A673 (cell line): Measurements from ENCODE around the gene GRID1. TPM values are rescaled to one million over a fixed set of nuclear protein-coding genes. Genes with fewer than 3 reads are reported as not detected.

Experiments used
- BruUV-seq: library from RNA; stranded (reverse); fragments of 400-500 nt; replicated peaks from 2 replicates; lab custom pipeline; 2021; lab: Mats Ljungman, UMichigan
- CTCF ChIA-PET: fragments of 300-600 bp; sonication (Branson Sonifier 250); formaldehyde crosslinking; loops from one replicate; lab custom pipeline; 2022; ENCODE audit warnings: antibody characterized with exemption; lab: Charles Lee
- POLR2A ChIA-PET: fragments of 300-600 bp; sonication (Branson Sonifier 250); formaldehyde crosslinking; loops from one replicate; lab custom pipeline; 2022; ENCODE audit warnings: antibody characterized with exemption; ENCODE audit not compliant: low non-redundant PET; lab: Charles Lee
- DNase-seq: peaks from one replicate; pipeline ENCODE4 v3.0.0-alpha.2; 2015; ENCODE audit warnings: low spot score
- H3K27ac ChIP-seq: fragments of 200-600 bp; sonication (generic); 2 replicates; pipeline ENCODE4 v1.5.1; 2016; ENCODE audit warnings: mixed run types, low read depth, mild to moderate bottlenecking, mixed read lengths, antibody characterized with exemption, low read length; ENCODE audit not compliant: poor library complexity, severe bottlenecking
- H3K27me3 ChIP-seq: fragments of 200-600 bp; sonication (generic); replicated peaks from 2 replicates; pipeline ENCODE4 v1.6.1; 2017; ENCODE audit warnings: mixed run types, low read depth, mild to moderate bottlenecking, mixed read lengths, antibody characterized with exemption, low read length; ENCODE audit not compliant: insufficient read depth, poor library complexity
- H3K36me3 ChIP-seq: fragments of 200-600 bp; sonication (generic); 2 replicates; pipeline ENCODE4 v1.6.1; 2016; ENCODE audit warnings: mixed run types, mild to moderate bottlenecking, mixed read lengths, antibody characterized with exemption, low read length; ENCODE audit not compliant: insufficient read depth, poor library complexity, severe bottlenecking
- H3K4me1 ChIP-seq: fragments of 200-600 bp; sonication (generic); 2 replicates; pipeline ENCODE4 v1.6.1; 2017; ENCODE audit warnings: mixed run types, mild to moderate bottlenecking, mixed read lengths, antibody characterized with exemption, low read length; ENCODE audit not compliant: insufficient read depth, poor library complexity, severe bottlenecking
- H3K4me3 ChIP-seq: fragments of 200-600 bp; sonication (generic); 2 replicates; pipeline ENCODE4 v1.5.1; 2016; ENCODE audit warnings: low read depth, mixed run types, mild to moderate bottlenecking, mixed read lengths, low read length; ENCODE audit not compliant: poor library complexity, severe bottlenecking
- H3K9me3 ChIP-seq: fragments of 200-600 bp; sonication (generic); 2 replicates; pipeline ENCODE4 v1.6.1; 2016; ENCODE audit warnings: mixed run types, low read depth, mild to moderate bottlenecking, mixed read lengths, antibody characterized with exemption, low read length; ENCODE audit not compliant: poor library complexity, severe bottlenecking
- EZH2 ChIP-seq: fragments of 200-600 bp; sonication (generic); IDR thresholded peaks from 2 replicates; pipeline ENCODE4 v1.6.1; 2017; ENCODE audit warnings: borderline replicate concordance, low read depth, mild to moderate bottlenecking, mixed read lengths, antibody characterized with exemption, low read length; ENCODE audit not compliant: poor library complexity, severe bottlenecking
- intact Hi-C: fragments of 100-400 bp; cut with micrococcal nuclease; formaldehyde crosslinking; loops from one replicate; pipeline ENCODE4 v1.10.0; 2022; ENCODE audit not compliant: unreplicated experiment
- total RNA-seq: library from RNA; stranded (reverse); gene quantifications from 2 replicates; pipeline ENCODE4 v1.2.3, GENCODE V29; 2021
- TF ChIP-seq, protein P1 (sequence below): fragments of 300-800, 200-600 bp; sonication (generic); conservative IDR thresholded peaks from 2 replicates; pipeline ENCODE4 v1.5.1; 2017; ENCODE audit warnings: low read depth, mild to moderate bottlenecking, antibody characterized with exemption, low read length, moderate library complexity, mixed read lengths

The GRID1 gene
- total RNA-seq, 1 experiment from 2014 or later = not detected

DNA sequence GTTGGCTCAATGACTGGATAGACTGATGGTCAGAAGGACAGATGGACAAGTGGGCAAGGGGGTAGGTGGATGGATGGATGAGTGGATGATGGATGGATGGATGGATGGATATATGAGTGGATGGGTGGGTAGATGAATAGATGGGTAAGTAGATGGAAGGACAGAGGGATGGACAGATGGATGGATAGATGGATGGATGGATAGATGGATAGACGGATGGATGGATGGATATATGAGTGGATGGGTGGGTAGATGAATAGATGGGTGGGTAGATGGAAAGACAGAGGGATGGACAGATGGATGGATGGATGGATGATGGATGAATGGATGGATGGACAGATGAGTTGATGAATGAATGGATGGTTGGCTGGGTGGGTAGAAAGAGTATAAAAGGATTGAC lies 119.5 kb downstream of the GRID1 start:
- no TSS peak for BruUV-seq
- TF ChIP-seq, protein P1, sequence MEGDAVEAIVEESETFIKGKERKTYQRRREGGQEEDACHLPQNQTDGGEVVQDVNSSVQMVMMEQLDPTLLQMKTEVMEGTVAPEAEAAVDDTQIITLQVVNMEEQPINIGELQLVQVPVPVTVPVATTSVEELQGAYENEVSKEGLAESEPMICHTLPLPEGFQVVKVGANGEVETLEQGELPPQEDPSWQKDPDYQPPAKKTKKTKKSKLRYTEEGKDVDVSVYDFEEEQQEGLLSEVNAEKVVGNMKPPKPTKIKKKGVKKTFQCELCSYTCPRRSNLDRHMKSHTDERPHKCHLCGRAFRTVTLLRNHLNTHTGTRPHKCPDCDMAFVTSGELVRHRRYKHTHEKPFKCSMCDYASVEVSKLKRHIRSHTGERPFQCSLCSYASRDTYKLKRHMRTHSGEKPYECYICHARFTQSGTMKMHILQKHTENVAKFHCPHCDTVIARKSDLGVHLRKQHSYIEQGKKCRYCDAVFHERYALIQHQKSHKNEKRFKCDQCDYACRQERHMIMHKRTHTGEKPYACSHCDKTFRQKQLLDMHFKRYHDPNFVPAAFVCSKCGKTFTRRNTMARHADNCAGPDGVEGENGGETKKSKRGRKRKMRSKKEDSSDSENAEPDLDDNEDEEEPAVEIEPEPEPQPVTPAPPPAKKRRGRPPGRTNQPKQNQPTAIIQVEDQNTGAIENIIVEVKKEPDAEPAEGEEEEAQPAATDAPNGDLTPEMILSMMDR = no peak
- TF ChIP-seq EZH2 = no peak
- intact Hi-C loops = no loop called here
- CTCF ChIA-PET = no interaction called here
- H3K27ac ChIP-seq = no peak overlapping the region
- no peak overlapping the region for H3K4me3 ChIP-seq
- no peaks in the 10 kb centered on the region for H3K27me3 ChIP-seq
- H3K4me1 ChIP-seq = peaks cover 4% of the 10 kb centered on the region
- no peak for DNase-seq
- no peaks in the 10 kb centered on the region for H3K9me3 ChIP-seq
- H3K36me3 ChIP-seq = no peaks in the 10 kb centered on the region
- POLR2A ChIA-PET = no interaction called here

DNA sequence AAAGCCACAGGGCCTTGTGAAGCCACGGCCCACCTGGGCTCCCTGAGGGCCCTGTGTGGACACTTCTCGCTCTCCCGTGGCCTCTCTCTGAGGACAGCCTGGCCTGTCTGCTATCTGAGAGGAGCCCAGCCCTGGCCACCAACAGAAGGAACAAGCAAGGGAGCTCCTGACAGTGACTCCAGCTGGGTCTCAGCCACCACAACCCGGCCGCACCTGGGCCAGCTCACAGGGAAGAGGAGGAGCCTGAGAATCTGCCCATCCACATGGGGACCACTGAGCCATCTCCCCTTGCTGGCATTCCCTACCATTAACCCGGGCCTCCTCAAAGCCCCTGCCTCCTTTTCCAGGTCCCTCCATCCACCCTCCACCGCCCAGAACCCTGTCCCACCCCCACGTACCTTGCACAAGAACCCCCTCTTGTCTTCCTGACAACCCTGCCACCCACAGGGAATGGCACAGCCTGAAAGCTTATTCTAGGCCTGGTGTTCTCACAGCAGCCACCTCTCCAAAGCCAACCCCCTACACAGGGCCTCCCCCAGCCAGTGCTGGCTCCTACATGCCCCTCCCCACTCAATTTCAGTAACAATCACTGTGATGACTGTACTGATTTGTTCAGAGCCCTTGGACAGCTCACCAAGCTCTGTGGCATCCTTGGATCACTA lies 120.2 kb downstream of the GRID1 start:
- H3K4me1 ChIP-seq = peaks cover 4% of the 10 kb centered on the region
- ChIA-PET POLR2A (no interaction called here), CTCF (no interaction called here)
- TF ChIP-seq, protein P1 = no peak
- TF ChIP-seq EZH2 = no peak
- H3K36me3 ChIP-seq = no peaks in the 10 kb centered on the region
- no peaks in the 10 kb centered on the region for H3K27me3 ChIP-seq
- no TSS peak for BruUV-seq
- H3K4me3 ChIP-seq = no peak overlapping the region
- H3K9me3 ChIP-seq = no peaks in the 10 kb centered on the region
- intact Hi-C loops = no loop called here
- no peak overlapping the region for H3K27ac ChIP-seq
- no peak for DNase-seq

DNA sequence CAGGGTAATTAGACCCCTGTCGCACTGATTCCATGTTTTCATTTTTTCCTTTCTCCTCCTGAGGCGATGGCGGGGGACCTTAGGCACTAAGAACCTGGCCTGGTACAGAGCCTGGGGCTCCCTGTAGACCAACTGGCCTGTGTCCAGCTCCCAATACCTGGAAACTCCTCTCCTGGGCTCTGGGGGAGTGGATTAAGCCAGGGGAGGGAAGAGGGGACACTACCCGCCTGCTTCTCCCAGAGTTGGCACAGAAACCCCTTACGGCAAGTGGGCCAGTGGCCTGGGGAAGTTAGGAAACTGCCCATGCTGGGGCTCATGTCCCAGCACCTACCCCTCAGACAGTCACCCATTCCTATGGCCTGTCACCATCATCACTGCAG lies 121.6 kb downstream of the GRID1 start:
- peaks cover 4% of the 10 kb centered on the region for H3K4me1 ChIP-seq
- no peak overlapping the region for H3K4me3 ChIP-seq
- no peaks in the 10 kb centered on the region for H3K36me3 ChIP-seq
- intact Hi-C loops = no loop called here
- no peak for DNase-seq
- ChIA-PET POLR2A (no interaction called here), CTCF (no interaction called here)
- H3K27me3 ChIP-seq = no peaks in the 10 kb centered on the region
- no peak overlapping the region for H3K27ac ChIP-seq
- H3K9me3 ChIP-seq = no peaks in the 10 kb centered on the region
- no TSS peak for BruUV-seq
- TF ChIP-seq, protein P1 = no peak
- TF ChIP-seq EZH2 = no peak
